ENCODE results near the gene SH3RF2.

- TF ChIP-seq MGA (IDR thresholded peaks at IDR 0.05) (no peak), NR3C1 (CRISPR knock-in tag; IDR thresholded peaks at IDR 0.05) (no peak)
Measured at GRCh38 chr5:145980718-145981117, 44.3 kb downstream of the SH3RF2 start.

Measured in K562 (cell line).